Ramos (cell line): ENCODE measurements around the gene TBKBP1.
"Not testable (repeated sequence)": the region's sequence is repeated elsewhere in the genome, so short reads cannot be mapped to it uniquely, and the experiment has no call there.

Experiments used
- in situ Hi-C: fragments of 300-500 bp; cut with MboI; formaldehyde crosslinking; loops from one replicate; pipeline ENCODE4 v1.14.3; 2022; ENCODE audit warnings: low sequenced_read_pairs; ENCODE audit not compliant: unreplicated experiment

TBKBP1 gene

DNA sequence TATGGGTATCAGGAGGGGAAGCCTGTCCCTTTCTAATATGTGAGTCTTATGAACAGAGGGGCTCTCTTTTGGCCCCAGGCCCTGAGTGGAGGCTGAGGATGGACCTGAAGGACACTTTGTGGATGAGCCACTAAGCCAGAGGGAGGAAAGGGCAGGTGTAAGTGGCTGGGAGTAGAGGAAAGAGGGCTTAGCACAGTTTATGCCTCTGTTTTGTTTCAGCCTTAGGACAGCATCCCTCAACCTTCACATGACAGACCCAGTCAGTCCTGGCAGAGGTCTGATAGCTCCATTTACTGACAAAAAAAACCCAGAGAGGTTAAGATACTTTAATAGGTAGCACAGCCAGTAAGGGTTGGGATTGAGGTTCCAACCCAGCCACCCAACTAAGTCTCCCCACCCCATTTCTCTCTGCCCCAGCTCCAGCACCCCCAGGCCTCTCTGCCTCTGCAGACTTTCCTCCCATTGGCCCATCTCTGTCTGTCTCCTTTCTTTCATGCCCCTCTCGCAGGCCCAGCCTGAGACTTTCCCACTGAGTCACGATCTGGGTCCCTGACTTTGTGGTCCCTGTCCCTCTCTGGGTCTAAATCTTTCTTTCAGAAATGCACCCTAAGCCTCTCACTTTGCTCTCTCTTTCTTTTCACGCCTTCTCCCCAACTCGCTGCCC is 34.4 kb downstream of the TBKBP1 start:
- in situ Hi-C loops: no loop called here

DNA sequence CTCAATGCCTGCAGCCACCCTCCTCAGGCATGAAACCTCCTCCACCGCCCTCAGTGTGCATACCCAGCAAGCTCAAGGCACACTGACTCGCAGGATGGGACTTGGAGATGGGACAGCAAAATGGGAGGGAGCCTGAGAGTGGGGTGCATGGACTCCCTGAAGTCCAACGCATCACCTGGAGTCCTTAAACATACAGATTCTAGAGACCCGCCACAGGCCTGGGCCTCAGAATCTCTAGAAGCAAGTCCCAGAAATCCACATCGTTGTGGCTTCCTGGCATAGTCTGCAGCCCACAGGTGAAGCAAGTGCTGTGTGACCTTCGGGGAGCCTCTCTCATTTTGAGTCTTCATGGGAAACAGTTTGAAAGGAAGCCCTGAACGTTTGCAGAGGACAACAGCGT is 35.5 kb downstream of the TBKBP1 start:
- in situ Hi-C loops: no loop called here

GRCh38 chr17:47730681-47731080 is 36.7 kb downstream of the TBKBP1 start:
- in situ Hi-C loops: no loop called here

DNA sequence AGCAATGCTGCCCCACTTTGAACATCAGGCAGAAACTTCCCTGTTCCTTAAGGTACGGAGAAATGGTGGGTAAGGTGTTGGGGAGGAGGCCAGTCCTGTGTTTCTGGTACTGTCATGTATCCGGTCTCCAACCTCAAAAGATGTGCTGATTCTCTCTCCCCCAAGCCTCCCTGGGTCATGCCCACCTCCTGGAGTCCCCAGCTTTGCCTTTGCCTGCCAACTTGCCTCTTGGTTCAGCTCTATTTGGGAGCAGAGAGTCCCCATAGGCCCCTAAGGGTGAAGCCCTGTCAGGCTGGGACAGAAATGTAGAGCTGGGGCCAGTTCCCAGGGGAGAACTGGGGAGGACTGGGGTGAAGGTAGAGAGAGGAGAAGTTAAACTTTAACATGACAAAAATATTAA is 37.4 kb downstream of the TBKBP1 start:
- in situ Hi-C loops: no loop called here

DNA sequence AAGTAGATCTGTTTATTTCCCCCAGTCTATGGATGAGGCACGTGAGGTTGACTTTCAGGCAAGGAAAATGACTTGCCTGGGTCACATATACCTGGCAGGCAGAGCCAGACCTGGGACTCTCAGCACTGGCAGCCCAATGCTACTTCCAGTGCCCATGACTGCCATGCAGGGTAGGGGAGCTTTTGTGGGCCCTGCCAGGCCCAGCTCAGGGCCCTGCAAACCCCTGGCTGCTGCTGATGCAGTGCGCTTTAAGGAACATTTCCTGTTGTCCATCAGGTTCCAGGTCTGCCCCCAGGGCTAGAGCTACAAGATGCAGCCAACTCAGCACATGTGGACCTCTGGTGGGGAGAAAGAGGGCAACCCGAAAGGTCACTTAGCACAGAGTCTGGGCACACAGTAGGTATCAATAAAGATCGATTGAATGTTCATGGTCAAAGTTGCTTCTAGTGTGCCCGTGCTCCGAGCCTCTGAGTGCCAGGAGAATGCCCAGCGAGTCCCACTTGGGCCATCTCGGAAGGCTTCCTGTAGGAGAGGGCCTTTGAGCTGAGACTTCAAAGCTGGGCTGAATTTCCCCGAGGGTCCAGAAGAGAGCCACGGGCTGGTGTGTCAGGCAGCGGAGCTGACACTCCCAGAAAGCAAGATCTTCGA is 38.6 kb downstream of the TBKBP1 start:
- in situ Hi-C loops: no loop called here

DNA sequence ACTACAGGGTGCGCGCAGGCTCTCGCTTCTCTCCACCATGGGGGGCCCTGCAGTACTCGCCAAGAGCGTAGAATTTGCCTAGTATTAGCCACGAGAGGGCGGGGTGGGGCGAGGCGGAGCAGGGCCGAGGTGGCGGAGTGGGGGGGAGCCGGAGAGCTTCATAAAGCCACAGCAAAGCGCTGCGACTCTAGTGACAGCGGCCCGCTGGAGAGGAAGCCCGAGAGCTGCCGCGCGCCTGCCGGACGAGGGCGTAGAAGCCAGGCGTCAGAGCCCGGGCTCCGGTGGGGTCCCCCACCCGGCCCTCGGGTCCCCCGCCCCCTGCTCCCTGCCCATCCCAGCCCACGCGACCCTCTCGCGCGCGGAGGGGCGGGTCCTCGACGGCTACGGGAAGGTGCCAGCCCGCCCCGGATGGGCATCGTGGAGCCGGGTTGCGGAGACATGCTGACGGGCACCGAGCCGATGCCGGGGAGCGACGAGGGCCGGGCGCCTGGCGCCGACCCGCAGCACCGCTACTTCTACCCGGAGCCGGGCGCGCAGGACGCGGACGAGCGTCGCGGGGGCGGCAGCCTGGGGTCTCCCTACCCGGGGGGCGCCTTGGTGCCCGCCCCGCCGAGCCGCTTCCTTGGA is 39.2 kb downstream of the TBKBP1 start, which contains the start of gene TBX21:
Gene TBX21, plus strand, starts transcription at position 190 of the 627 bp plus-strand sequence. Its CDS starts 219 bp downstream, at position 409.
- in situ Hi-C loops: no loop called here

- in situ Hi-C loops: no loop called here
Observed at GRCh38 chr17:47733674-47734410, 39.9 kb downstream of the TBKBP1 start.

DNA sequence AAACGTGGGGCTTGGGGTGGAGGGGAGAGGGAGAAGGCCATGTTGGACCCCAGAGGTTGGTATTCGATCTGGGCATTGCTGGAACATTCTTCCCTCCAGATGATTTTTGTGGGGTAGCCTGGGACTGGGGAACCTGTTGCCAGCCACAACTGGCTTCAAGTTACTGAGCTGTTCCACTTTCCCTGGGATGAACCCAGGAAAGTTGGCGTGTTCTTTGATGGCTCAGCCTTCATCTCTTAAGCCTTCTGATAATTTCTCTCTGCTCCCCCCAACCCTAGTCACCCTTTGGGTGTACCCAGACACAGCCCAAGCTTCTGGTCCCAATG is 41.1 kb downstream of the TBKBP1 start:
- in situ Hi-C loops: no loop called here

GRCh38 chr17:47735536-47736011 is 41.6 kb downstream of the TBKBP1 start:
- in situ Hi-C loops: no loop called here

DNA sequence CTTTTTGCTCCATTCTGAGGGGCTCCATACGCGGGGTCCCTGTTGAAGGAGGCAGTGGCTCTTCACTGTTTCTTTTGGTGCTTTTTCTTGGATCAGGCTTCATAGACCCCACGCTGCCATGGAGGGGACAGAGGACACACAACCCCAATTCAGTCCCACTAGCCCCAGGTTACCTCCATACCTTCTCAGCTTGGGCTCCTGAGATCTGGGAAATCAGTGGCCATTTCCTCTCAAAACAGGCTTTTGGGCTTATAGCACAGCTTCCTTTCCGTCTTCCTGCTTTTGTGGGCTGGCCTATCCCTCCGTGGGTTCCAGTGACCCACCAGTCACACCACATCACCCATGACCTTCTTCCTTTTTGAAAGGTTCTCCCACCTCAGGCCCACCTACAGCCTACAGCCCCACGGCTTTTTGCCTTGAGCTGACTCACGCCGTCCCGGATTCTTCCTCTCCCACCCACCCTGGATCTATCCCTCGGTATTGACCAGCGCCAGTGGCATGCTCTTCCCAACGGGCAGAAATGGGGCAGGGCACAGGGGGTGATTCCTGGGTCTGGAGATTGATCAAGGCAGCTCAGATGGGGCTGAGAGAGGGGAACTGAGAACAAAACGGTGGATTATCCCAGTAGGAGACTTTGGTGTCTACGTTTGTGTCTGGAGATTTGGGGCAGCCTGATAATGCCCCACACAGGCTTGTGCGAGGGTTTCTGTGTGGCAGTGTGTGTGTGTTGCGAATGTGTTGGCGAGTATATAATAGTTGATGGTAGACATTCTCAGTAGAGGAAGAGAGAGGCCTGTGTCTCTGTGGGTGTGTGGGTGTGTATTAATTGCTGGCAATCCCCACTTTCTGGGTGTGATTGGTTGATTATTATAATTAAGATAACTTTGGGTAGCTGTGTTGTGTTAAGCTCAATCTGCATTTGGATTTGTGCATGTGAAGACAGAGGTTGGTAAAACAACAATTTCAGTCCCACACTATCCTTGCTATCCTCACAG is 42.8 kb downstream of the TBKBP1 start:
- in situ Hi-C loops: no loop called here

- in situ Hi-C loops: no loop called here
Observed at GRCh38 chr17:47738178-47738577, 44.2 kb downstream of the TBKBP1 start.

- in situ Hi-C loops: no loop called here
Observed at GRCh38 chr17:47739150-47739549, 45.2 kb downstream of the TBKBP1 start.

GRCh38 chr17:47739945-47740344 is 46.0 kb downstream of the TBKBP1 start:
- in situ Hi-C loops: not testable (repeated sequence)

GRCh38 chr17:47741109-47741792 is 47.3 kb downstream of the TBKBP1 start:
- in situ Hi-C loops: no loop called here

DNA sequence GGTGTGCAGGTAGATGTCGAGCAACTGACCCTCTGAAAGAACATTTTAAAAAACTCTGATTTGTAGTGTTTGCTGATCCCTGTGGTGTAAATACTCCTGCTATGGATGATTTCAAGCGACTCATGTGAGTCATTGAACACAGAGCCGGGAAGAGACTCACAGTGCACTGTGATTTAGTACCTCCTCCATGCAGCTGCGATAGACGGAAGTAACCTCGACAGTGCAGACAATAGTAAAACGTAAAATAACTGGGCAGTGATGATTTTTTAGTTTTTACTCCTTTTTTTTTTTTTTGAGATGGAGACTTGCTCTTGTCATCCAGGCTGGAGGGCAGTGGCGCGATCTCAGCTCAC is 47.8 kb downstream of the TBKBP1 start:
- in situ Hi-C loops: no loop called here

DNA sequence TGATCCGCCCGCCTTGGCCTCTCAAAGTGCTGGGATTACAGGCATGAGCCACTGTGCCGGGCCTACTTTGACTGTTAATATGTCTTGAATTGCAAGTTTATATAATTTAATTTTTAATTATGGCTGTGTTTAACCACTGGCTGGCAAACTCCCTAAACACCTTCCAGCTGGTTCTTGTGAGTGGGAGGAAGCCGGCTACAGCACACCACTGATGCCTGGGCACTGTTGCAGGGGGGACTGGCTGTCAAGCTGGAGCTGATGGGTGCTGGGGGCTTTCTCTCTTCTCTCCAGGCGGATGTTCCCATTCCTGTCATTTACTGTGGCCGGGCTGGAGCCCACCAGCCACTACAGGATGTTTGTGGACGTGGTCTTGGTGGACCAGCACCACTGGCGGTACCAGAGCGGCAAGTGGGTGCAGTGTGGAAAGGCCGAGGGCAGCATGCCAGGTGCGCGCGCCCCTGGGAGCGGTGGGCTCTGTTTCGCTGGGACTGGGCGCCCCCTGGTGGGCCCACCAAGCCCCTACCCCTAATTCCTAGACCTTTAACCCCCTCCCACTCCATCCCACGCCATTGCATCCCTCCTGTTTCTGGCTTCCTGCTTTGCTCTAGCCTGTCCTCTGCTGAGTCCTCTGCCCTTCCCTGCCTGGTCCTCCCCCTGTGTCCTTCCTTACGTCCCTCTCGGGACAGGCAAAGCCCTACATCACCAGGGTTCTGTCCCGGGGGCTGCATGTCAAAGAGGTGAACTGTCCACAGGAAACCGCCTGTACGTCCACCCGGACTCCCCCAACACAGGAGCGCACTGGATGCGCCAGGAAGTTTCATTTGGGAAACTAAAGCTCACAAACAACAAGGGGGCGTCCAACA is 48.6 kb downstream of the TBKBP1 start:
- in situ Hi-C loops: no loop called here

DNA sequence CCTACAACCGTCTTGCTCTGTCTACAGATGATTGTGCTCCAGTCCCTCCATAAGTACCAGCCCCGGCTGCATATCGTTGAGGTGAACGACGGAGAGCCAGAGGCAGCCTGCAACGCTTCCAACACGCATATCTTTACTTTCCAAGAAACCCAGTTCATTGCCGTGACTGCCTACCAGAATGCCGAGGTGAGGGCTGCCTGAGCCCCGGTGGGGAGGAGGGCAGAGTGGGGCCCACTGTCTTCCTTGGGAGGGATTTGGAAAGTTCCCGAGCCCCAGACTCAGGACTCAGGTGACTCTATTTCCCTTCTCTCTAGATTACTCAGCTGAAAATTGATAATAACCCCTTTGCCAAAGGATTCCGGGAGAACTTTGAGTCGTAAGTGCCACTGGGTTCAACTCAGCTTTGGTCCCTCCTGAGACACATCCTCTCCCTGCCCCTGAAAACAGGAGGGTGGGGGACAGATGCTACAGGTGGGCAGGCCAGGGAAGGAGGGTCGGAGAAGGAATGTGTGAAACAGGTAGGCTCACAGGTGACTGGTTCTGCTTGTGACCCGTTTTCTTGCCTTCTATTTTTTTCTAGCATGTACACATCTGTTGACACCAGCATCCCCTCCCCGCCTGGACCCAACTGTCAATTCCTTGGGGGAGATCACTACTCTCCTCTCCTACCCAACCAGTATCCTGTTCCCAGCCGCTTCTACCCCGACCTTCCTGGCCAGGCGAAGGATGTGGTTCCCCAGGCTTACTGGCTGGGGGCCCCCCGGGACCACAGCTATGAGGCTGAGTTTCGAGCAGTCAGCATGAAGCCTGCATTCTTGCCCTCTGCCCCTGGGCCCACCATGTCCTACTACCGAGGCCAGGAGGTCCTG is 50.4 kb downstream of the TBKBP1 start:
- in situ Hi-C loops: no loop called here

- in situ Hi-C loops: no loop called here
Observed at GRCh38 chr17:47745037-47745380, 51.0 kb downstream of the TBKBP1 start.
